Sigmoid colon (tissue), 4 donors: ENCODE data around the gene SHC3.

Source experiments
- EP300 ChIP-seq, 4 donors: sonication (generic); formaldehyde crosslinking; IDR thresholded peaks; one replicate each; pipeline ENCODE4 v1.6.1; 2017; ENCODE audit warnings: antibody characterized with exemption in 4 of 4
- POLR2A ChIP-seq, 2 donors: fragments of 450-650 bp; IDR thresholded peaks; one replicate each; pipeline ENCODE4 v1.6.1; 2016; ENCODE audit warnings: antibody characterized with exemption in 2 of 2, mild to moderate bottlenecking in 2 of 2, moderate library complexity in 2 of 2
- TF ChIP-seq, protein P1 (sequence below), 4 experiments: fragments of 450-650 bp in 3 of 4; fragments of 200-600 bp in 1 of 4; IDR thresholded peaks; one replicate each; pipeline ENCODE4 v1.5.1; 2016 to 2019; ENCODE audit warnings: antibody characterized with exemption in 4 of 4, mild to moderate bottlenecking in 3 of 4, moderate library complexity in 2 of 4

DNA sequence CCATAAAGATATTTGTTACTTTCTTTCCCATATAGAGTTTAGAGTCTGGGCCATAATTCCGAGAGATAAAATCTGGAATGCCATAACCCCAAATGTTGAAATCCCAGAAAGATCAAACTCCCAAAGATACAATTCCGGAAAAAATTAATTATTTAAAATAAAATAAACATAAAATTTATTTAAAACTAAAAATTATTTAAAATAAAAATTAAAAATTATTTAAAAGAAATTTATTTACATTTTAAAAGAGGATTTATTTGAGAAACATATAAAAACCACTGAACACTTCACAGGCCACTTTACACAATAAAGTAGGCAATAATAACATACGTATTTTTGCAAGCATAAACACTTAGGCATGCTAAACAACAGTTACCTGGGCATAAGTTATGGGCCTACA, 57.9 kb downstream of the SHC3 start:
- TF ChIP-seq POLR2A (IDR thresholded peaks at IDR 0.05) (no peak), EP300 (IDR thresholded peaks at IDR 0.05) (no peak)
- TF ChIP-seq, protein P1, sequence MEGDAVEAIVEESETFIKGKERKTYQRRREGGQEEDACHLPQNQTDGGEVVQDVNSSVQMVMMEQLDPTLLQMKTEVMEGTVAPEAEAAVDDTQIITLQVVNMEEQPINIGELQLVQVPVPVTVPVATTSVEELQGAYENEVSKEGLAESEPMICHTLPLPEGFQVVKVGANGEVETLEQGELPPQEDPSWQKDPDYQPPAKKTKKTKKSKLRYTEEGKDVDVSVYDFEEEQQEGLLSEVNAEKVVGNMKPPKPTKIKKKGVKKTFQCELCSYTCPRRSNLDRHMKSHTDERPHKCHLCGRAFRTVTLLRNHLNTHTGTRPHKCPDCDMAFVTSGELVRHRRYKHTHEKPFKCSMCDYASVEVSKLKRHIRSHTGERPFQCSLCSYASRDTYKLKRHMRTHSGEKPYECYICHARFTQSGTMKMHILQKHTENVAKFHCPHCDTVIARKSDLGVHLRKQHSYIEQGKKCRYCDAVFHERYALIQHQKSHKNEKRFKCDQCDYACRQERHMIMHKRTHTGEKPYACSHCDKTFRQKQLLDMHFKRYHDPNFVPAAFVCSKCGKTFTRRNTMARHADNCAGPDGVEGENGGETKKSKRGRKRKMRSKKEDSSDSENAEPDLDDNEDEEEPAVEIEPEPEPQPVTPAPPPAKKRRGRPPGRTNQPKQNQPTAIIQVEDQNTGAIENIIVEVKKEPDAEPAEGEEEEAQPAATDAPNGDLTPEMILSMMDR (IDR thresholded peaks at IDR 0.05), result no peak
